HCT116 (cell line): Measurements from ENCODE around the gene SH3GL1. TPM values are rescaled to one million over a fixed set of nuclear protein-coding genes. Genes with fewer than 3 reads are reported as not detected.

Experiments
- ATAC-seq: fragments of 200-7000 bp; cut with Tn5 transposase; 2 replicates; pipeline ENCODE4 v1.9.1; 2020; ENCODE audit warnings: mild to moderate bottlenecking, moderate library complexity
- BruUV-seq: library from RNA; stranded (reverse); fragments of 400-500 nt; replicated peaks from 2 replicates; lab custom pipeline; 2021; lab: Mats Ljungman, UMichigan
- CTCF ChIA-PET: fragments of 300-600 bp; sonication (Branson Sonifier 250); formaldehyde crosslinking; loops from one replicate; lab custom pipeline; 2021; ENCODE audit warnings: antibody characterized with exemption; lab: Charles Lee
- POLR2A ChIA-PET: fragments of 300-600, 350-600 bp; sonication (Branson Sonifier 250); formaldehyde crosslinking; loops from one replicate; lab custom pipeline; 2021; ENCODE audit warnings: antibody characterized with exemption; lab: Charles Lee
- RAD21 ChIA-PET, 2 experiments: fragments of 300-600 bp; sonication (Branson Sonifier 250); formaldehyde crosslinking; loops; one replicate each; lab custom pipeline; 2023; ENCODE audit warnings: low total read pairs in 2 of 2; ENCODE audit not compliant: uncharacterized antibody in 2 of 2, unreplicated experiment in 2 of 2, low non-redundant PET in 1 of 2; lab: Charles Lee
- DNase-seq: peaks from one replicate; pipeline ENCODE4 v3.0.0-alpha.2; 2010; ENCODE audit warnings: low read depth, low spot score
- H2AFZ ChIP-seq: fragments of 200-600 bp; shearing (Covaris generic), sonication (generic); 2 replicates; pipeline ENCODE4 v1.6.1; 2017; ENCODE audit warnings: low read depth, mixed run types, mixed read lengths, antibody characterized with exemption, low read length; ENCODE audit not compliant: poor library complexity, severe bottlenecking
- H3K27ac ChIP-seq: 2 replicates; pipeline ENCODE4 v1.5.1; 2012; ENCODE audit warnings: low read depth, low read length
- H3K27me3 ChIP-seq: fragments of 200-600 bp; sonication (generic); 2 replicates; pipeline ENCODE4 v1.6.1; 2016; ENCODE audit warnings: mixed run types, low read length, mixed read lengths; ENCODE audit not compliant: insufficient read depth
- H3K36me3 ChIP-seq, 2 experiments: fragments of 200-500 bp in 1 of 2; fragments of 200-600 bp in 1 of 2; sonication (Bioruptor generic) in 1 of 2; sonication (generic) in 1 of 2; 2 replicates each; pipeline versions ENCODE4 v1.5.1 to v1.6.1; 2014 to 2016; ENCODE audit warnings: low read length in 2 of 2, inconsistent platforms in 1 of 2, mixed read lengths in 1 of 2, mixed run types in 1 of 2; ENCODE audit not compliant: insufficient read depth in 2 of 2, control insufficient read depth in 1 of 2
- H3K4me1 ChIP-seq, 2 experiments: fragments of 200-600 bp in 1 of 2; sonication (generic) in 1 of 2; 2 replicates each; pipeline versions ENCODE4 v1.5.1 to v1.6.1; 2012 to 2017; ENCODE audit warnings: low read length in 2 of 2, inconsistent platforms in 1 of 2, mild to moderate bottlenecking in 1 of 2, mixed read lengths in 1 of 2, mixed run types in 1 of 2, moderate library complexity in 1 of 2; ENCODE audit not compliant: insufficient read depth in 2 of 2, control insufficient read depth in 1 of 2
- H3K4me2 ChIP-seq: fragments of 200-600 bp; sonication (generic); 2 replicates; pipeline ENCODE4 v1.6.1; 2017; ENCODE audit warnings: mixed run types, low read length, mixed read lengths
- H3K4me3 ChIP-seq, 2 experiments: fragments of 200-600 bp in 1 of 2; sonication (generic) in 1 of 2; replicated peaks in 1 of 2; 2 replicates each; pipeline ENCODE4 v1.5.1; 2011 to 2016; ENCODE audit warnings: low read length in 2 of 2, control low read depth in 1 of 2, low read depth in 1 of 2, mild to moderate bottlenecking in 1 of 2, mixed read lengths in 1 of 2, mixed run types in 1 of 2
- H3K79me2 ChIP-seq: fragments of 200-600 bp; sonication (generic); 2 replicates; pipeline ENCODE4 v1.6.1; 2017; ENCODE audit warnings: mild to moderate bottlenecking, mixed run types, low read length, moderate library complexity, mixed read lengths; ENCODE audit not compliant: insufficient read depth
- H3K9ac ChIP-seq: fragments of 200-600 bp; sonication (generic); 2 replicates; pipeline ENCODE4 v1.6.1; 2016; ENCODE audit warnings: low read length, mixed read lengths
- H3K9me2 ChIP-seq: fragments of 200-600 bp; sonication (generic), shearing (Covaris generic); 2 replicates; pipeline ENCODE4 v1.6.1; 2017; ENCODE audit warnings: mixed run types, mild to moderate bottlenecking, moderate library complexity; ENCODE audit not compliant: insufficient read depth
- H3K9me3 ChIP-seq, 2 experiments: fragments of 200-500 bp in 1 of 2; fragments of 200-600 bp in 1 of 2; sonication (Bioruptor generic) in 1 of 2; sonication (generic) in 1 of 2; 2 replicates each; pipeline ENCODE4 v1.6.1; 2014 to 2017; ENCODE audit warnings: low read length in 2 of 2, mixed read lengths in 2 of 2, inconsistent platforms in 1 of 2, low read depth in 1 of 2, mild to moderate bottlenecking in 1 of 2, mixed run types in 1 of 2, moderate library complexity in 1 of 2; ENCODE audit not compliant: control insufficient read depth in 1 of 2, insufficient read depth in 1 of 2
- H4K20me1 ChIP-seq: fragments of 200-600 bp; sonication (generic), shearing (Covaris generic); 2 replicates; pipeline ENCODE4 v1.6.1; 2017; ENCODE audit warnings: mixed run types, mild to moderate bottlenecking, moderate library complexity; ENCODE audit not compliant: insufficient read depth
- EGR1 ChIP-seq: IDR thresholded peaks from 2 replicates; pipeline ENCODE4 v1.6.1; 2012; ENCODE audit warnings: low read depth
- ELF1 ChIP-seq: IDR thresholded peaks from 2 replicates; pipeline ENCODE4 v1.6.1; 2012; ENCODE audit warnings: low read depth, borderline replicate concordance
- EZH2 ChIP-seq: fragments of 200-600 bp; sonication (generic); IDR thresholded peaks from 2 replicates; pipeline ENCODE4 v1.6.1; 2017; ENCODE audit warnings: antibody characterized with exemption, mixed run types
- EZH2phosphoT487 ChIP-seq: fragments of 200-600 bp; IDR thresholded peaks from 2 replicates; pipeline ENCODE4 v1.6.1; 2018; ENCODE audit warnings: antibody characterized with exemption, borderline replicate concordance
- POLR2A ChIP-seq: IDR thresholded peaks from 2 replicates; pipeline ENCODE4 v1.7.0; 2011; ENCODE audit warnings: borderline replicate concordance; ENCODE audit not compliant: insufficient read depth, insufficient read length; ENCODE audit errors: extremely low read depth
- SIN3A ChIP-seq: IDR thresholded peaks from 2 replicates; pipeline ENCODE4 v1.6.1; 2012; ENCODE audit warnings: low read depth
- SRF ChIP-seq: IDR thresholded peaks from 2 replicates; pipeline ENCODE4 v1.6.1; 2012; ENCODE audit warnings: low read depth
- YY1 ChIP-seq: IDR thresholded peaks from 2 replicates; pipeline ENCODE4 v1.6.1; 2011; ENCODE audit warnings: low read length, low read depth, moderate library complexity, mild to moderate bottlenecking; ENCODE audit not compliant: insufficient replicate concordance; ENCODE audit errors: extremely low read depth
- intact Hi-C: fragments of 100-400 bp; cut with micrococcal nuclease; formaldehyde crosslinking; loops from 2 replicates; pipeline ENCODE4 v1.10.0; 2022
- total RNA-seq: library from RNA; stranded (reverse); gene quantifications from one replicate; pipeline ENCODE4 v1.2.1, GENCODE V29; 2021; ENCODE audit not compliant: unreplicated experiment
- TF ChIP-seq, protein P1 (sequence below): IDR thresholded peaks from 2 replicates; pipeline ENCODE4 v1.6.1; 2012
- TF ChIP-seq, protein P2 (sequence below): IDR thresholded peaks from 2 replicates; pipeline ENCODE4 v1.6.1; 2012; ENCODE audit warnings: low read depth

Gene SH3GL1
- total RNA-seq, 1 experiment from 2014 or later: 86.0 TPM

DNA sequence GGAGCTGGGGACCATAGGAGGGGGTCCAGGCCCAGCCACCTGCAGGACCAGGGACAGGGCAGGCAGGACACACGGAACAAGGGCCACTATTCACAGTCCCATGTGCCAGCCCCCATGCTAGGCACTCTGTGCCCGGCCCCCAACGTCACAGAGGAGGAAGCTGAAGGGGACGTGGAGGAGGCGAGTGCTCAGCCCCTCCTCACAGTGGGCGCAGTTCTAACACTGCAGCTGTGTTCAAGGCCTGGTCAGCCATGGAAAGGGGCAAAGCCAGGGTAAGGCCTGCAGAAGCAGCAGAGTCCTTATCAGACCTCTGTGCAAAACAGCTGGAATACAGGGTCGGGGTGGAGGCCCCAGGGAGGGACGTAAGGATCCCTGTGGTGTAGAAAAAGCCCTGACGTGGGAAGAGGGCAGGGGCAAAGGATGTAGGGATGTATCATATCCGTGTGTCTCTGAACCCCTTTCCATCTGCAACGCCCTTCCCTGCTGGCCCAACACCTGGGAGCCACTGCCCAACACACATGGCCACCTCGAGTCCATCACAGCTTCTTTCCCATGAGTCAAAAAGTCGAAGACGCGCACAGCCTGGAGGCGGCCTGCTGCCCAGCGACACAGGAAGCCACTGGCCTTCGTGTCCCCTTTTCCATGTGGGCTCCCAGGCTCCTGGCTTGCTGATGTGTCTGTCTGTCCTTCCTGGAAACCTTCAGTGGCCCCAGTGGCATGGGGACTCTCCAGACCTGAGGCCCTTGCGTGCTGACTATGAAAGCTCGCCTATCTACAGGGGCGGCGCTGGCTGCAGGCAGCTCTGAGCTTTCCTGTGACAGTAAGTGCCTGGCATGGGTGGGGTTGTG, 28.0 kb downstream of the SH3GL1 start:
- Histone ChIP-seq H2AFZ (no peak overlapping the region), H3K9me3 (no peaks in the 10 kb centered on the region)
- no peak for TF ChIP-seq POLR2A
- no peak for TF ChIP-seq SIN3A
- no peak for TF ChIP-seq EGR1
- TF ChIP-seq SRF: no peak
- TF ChIP-seq YY1: no peak
- TF ChIP-seq EZH2: no peak
- TF ChIP-seq, protein P1, sequence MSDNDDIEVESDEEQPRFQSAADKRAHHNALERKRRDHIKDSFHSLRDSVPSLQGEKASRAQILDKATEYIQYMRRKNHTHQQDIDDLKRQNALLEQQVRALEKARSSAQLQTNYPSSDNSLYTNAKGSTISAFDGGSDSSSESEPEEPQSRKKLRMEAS: no peak
- TF ChIP-seq ELF1: no peak
- TF ChIP-seq EZH2phosphoT487: no peak
- TF ChIP-seq, protein P2, sequence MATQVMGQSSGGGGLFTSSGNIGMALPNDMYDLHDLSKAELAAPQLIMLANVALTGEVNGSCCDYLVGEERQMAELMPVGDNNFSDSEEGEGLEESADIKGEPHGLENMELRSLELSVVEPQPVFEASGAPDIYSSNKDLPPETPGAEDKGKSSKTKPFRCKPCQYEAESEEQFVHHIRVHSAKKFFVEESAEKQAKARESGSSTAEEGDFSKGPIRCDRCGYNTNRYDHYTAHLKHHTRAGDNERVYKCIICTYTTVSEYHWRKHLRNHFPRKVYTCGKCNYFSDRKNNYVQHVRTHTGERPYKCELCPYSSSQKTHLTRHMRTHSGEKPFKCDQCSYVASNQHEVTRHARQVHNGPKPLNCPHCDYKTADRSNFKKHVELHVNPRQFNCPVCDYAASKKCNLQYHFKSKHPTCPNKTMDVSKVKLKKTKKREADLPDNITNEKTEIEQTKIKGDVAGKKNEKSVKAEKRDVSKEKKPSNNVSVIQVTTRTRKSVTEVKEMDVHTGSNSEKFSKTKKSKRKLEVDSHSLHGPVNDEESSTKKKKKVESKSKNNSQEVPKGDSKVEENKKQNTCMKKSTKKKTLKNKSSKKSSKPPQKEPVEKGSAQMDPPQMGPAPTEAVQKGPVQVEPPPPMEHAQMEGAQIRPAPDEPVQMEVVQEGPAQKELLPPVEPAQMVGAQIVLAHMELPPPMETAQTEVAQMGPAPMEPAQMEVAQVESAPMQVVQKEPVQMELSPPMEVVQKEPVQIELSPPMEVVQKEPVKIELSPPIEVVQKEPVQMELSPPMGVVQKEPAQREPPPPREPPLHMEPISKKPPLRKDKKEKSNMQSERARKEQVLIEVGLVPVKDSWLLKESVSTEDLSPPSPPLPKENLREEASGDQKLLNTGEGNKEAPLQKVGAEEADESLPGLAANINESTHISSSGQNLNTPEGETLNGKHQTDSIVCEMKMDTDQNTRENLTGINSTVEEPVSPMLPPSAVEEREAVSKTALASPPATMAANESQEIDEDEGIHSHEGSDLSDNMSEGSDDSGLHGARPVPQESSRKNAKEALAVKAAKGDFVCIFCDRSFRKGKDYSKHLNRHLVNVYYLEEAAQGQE: no peak
- TF ChIP-seq, all 23 proteins: peak for 0
- POLR2A ChIA-PET: no interaction called here
- no peak overlapping the region for H3K4me3 ChIP-seq
- H3K9ac ChIP-seq: no peak overlapping the region
- RAD21 ChIA-PET: no interaction called here
- H3K27me3 ChIP-seq: no peaks in the 10 kb centered on the region
- peaks cover 41 to 67% of the 10 kb centered on the region in 2 experiments for H3K4me1 ChIP-seq
- H3K27ac ChIP-seq: no peak overlapping the region; the same call in 1 of the 2 replicates
- no peaks in the 10 kb centered on the region for H3K36me3 ChIP-seq
- H3K79me2 ChIP-seq: peaks cover 92% of the 10 kb centered on the region
- H4K20me1 ChIP-seq: peaks cover 3% of the 10 kb centered on the region; the same call in 1 of the 2 replicates
- intact Hi-C loops: no loop called here
- BruUV-seq: no TSS peak
- H3K9me2 ChIP-seq: no peaks in the 10 kb centered on the region
- CTCF ChIA-PET: no interaction called here
- no peak overlapping the region for H3K4me2 ChIP-seq
- ATAC-seq (no peak), DNase-seq (no peak)
